ENCODE data around the gene PLA2G12A. TPM values are rescaled to one million over a fixed set of nuclear protein-coding genes. Genes with fewer than 3 reads are reported as not detected.

PLA2G12A gene
- total RNA-seq, 1 donor: 17.7 TPM

DNA sequence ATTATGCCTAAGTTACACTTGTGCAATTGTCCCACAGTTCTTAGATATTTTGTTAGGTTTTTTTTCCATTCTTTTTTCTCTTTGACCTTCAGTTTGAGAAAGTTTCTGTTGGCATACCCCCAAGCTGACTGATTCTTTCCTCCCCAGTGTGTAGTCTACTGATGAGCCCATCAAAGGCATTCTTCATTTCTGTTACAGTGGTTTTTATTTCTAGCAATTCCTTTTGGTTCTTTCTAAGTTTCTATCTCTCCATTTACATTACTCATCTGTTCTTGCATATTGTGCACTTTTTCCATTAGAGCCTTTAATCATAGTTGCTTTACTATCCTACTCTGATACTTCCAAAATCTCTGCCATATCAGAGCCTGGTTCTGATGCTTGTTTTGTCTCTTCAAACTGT is 58.5 kb downstream of the PLA2G12A start:
- no peak for DNase-seq (ENCODE audit: low read depth)
- no peak overlapping the region for H3K4me3 ChIP-seq (ENCODE audit: low read depth, low read length)
- TF ChIP-seq, protein P1, sequence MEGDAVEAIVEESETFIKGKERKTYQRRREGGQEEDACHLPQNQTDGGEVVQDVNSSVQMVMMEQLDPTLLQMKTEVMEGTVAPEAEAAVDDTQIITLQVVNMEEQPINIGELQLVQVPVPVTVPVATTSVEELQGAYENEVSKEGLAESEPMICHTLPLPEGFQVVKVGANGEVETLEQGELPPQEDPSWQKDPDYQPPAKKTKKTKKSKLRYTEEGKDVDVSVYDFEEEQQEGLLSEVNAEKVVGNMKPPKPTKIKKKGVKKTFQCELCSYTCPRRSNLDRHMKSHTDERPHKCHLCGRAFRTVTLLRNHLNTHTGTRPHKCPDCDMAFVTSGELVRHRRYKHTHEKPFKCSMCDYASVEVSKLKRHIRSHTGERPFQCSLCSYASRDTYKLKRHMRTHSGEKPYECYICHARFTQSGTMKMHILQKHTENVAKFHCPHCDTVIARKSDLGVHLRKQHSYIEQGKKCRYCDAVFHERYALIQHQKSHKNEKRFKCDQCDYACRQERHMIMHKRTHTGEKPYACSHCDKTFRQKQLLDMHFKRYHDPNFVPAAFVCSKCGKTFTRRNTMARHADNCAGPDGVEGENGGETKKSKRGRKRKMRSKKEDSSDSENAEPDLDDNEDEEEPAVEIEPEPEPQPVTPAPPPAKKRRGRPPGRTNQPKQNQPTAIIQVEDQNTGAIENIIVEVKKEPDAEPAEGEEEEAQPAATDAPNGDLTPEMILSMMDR (IDR thresholded peaks at IDR 0.05; ENCODE audit: insufficient read depth, low read length): no peak

DNA sequence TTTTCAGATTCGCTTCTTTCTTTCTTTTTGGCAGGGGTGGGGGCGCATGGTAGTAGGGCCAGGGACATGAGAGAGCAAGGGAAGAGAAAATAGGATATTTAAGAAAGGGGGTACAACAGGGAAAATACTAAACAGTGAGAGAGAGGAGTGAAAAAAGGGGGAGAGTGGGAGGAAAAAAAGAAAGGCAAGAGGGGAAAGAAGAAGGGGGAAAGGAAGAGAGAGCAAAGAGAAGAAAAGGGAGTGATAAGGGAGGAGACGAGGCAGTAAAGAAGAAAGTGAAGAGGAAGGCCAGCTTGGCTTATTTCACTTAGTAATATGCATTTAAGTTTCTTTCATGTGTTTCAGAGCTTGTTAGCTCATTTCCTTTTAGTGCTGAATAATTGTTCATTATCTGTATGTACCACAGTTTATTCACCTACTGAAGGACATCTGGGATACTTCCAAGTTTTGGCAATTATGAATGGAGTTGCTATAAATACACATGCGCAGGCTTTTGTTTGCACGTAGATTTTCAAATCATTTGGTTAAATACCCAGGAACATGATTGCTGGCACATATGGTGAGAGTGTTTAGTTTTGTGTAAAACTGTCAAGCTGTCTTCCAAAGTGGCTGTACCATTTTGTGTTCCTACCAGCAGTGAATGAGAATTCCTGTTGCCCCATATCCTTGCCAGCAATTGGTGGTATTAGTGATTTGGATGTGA is 63.9 kb downstream of the PLA2G12A start:
- DNase-seq (ENCODE audit: low read depth): no peak
- TF ChIP-seq, protein P1 (IDR thresholded peaks at IDR 0.05; ENCODE audit: insufficient read depth, low read length): no peak
- no peak overlapping the region for H3K4me3 ChIP-seq (ENCODE audit: low read depth, low read length)

DNA sequence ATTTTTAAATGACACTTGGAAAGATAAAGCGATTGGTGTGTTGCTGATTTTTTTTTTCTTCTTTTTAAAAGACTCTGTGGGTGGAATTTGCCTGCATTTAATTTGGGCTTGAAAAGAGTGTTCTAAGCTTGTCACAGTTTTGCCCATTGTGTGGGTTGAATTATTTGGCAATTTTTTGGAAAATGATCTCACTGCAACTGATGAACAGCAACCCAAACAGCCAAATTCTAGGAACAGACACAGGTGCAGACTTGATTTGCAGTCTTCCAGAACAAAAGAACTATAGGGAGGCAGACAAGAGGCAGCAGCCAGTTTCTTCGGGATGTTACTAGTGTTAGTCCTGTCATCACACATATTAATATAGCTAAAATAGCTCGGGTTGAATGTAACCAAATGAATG is 67.1 kb downstream of the PLA2G12A start:
- no peak for DNase-seq (ENCODE audit: low read depth)
- TF ChIP-seq, protein P1 (IDR thresholded peaks at IDR 0.05; ENCODE audit: insufficient read depth, low read length): no peak
- no peak overlapping the region for H3K4me3 ChIP-seq (ENCODE audit: low read depth, low read length)

DNA sequence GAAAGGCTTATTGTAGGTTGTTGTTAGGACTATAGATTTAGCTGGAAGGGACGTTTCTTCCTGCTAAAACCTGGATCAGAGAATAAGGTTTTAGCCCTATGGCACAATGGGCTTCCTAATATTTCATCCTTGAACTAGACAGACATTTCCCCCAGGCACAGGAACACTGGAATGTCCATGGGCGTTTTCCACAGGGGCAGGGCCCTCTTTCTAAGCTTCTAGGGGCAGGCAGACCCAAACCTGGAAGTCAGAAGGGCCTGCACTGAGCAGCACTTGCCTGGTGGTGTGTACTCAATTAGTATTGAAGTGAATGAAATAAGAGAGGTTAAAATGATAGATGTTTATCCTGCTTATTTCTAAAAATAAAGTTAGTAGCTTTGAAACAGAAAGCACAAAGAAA is 67.8 kb downstream of the PLA2G12A start:
- no peak overlapping the region for H3K4me3 ChIP-seq (ENCODE audit: low read depth, low read length)
- TF ChIP-seq, protein P1 (IDR thresholded peaks at IDR 0.05; ENCODE audit: insufficient read depth, low read length): no peak
- DNase-seq (ENCODE audit: low read depth): no peak

Small RNA genes within 50 kb of the gene (small RNA-seq; reads per million reads assigned to genes)
- gene HIGD1AP14: not detected

Other genes starting within 250 kb of the PLA2G12A start
- 32.5 and 49.3 TPM in 2 replicates for gene MCUB, start 169.8 kb downstream of the PLA2G12A start, total RNA-seq (ENCODE audit: low replicate concordance)
- gene CASP6, start 26.6 kb downstream of the PLA2G12A start, total RNA-seq (ENCODE audit: low replicate concordance): 20.4 and 21.6 TPM in 2 replicates
- 17.6 and 201 TPM in 2 replicates for gene CFI, start 71.9 kb upstream of the PLA2G12A start, total RNA-seq (ENCODE audit: low replicate concordance)
- gene GAR1, start 85.7 kb upstream of the PLA2G12A start, total RNA-seq (ENCODE audit: low replicate concordance): 6.6 and 7.4 TPM in 2 replicates
- gene RRH, start 97.9 kb upstream of the PLA2G12A start, total RNA-seq (ENCODE audit: low replicate concordance): 0.09 TPM in 1 of 2 replicates, not detected in the other
- gene LRIT3, start 118.0 kb upstream of the PLA2G12A start, total RNA-seq (ENCODE audit: low replicate concordance): under 0.01 TPM in 1 of 2 replicates, not detected in the other
- 0.09 and 1.1 TPM in 2 replicates for gene EGF, start 182.8 kb upstream of the PLA2G12A start, total RNA-seq (ENCODE audit: low replicate concordance)

All from fibroblast of the aortic adventitia (primary cell).